ENCODE results near the gene KLHDC9. TPM values are rescaled to one million over a fixed set of nuclear protein-coding genes. Genes with fewer than 3 reads are reported as not detected.

Gene KLHDC9
- total and polyA plus RNA-seq, 2 of the 13 experiments (the other 11 are each of a cell fraction or from before 2014, with no cell fraction given): 2.9 TPM

- ChIA-PET CTCF (ENCODE audit: low intra/inter-chr PET ratio, low total read pairs) (no interaction called here), POLR2A (interaction anchor here (1.9 kb wide), 1 partner anchor 15 kb away, joined by 4 read pairs; no protein-coding TSS in a partner anchor)
- no TSS peak for BruUV-seq (replicated peaks)
- Histone ChIP-seq H3K36me3 (replicated peaks in 1 of 2; ENCODE audit: control insufficient read depth in 1 of 2, insufficient read depth in 2 of 2, low read length in 2 of 2) (no peaks in the 10 kb centered on the region), H3K4me3 (replicated peaks in 1 of 3; ENCODE audit: insufficient read depth in 1 of 3, low read depth in 2 of 3, low read length in 3 of 3) (peak overlapping the region in 1 of 3 experiments; percentile 35; a peak in 1 of 6 replicates), H2AFZ (ENCODE audit: low read length) (no peak overlapping the region), H3K4me1 (ENCODE audit: insufficient read depth, low read length) (peaks cover 38% of the 10 kb centered on the region), H3K9ac (ENCODE audit: insufficient read depth, low read depth, low read length) (no peak overlapping the region), H3K4me2 (ENCODE audit: low read depth, low read length) (peak overlapping the region; percentile 49), H3K79me2 (ENCODE audit: insufficient read depth, low read length) (no peaks in the 10 kb centered on the region), H4K20me1 (ENCODE audit: insufficient read depth, low read length) (no peaks in the 10 kb centered on the region), H3K27me3 (ENCODE audit: control insufficient read depth in 1 of 2, insufficient read depth in 2 of 2, low read length in 2 of 2) (peaks cover 0 to 18% of the 10 kb centered on the region in 2 experiments; a peak in 1 of 5 replicates), H3K9me3 (ENCODE audit: low read length) (no peaks in the 10 kb centered on the region), H3K27ac (ENCODE audit: extremely low read length, insufficient read depth, low read length) (no peak overlapping the region)
- FAIRE-seq (peak; percentile 65), ATAC-seq (peak; percentile 86), DNase-seq (ENCODE audit: low spot score) (peak; percentile 76)
- in situ Hi-C loops (cut with HindIII; ENCODE audit: extremely low pct_ligation_motif_present, low pct_unique_long_range_greater_than_20kb) (no loop called here), intact Hi-C loops (cut with micrococcal nuclease; ENCODE audit: unreplicated experiment) (no loop called here)
- WGBS (ENCODE audit: low lambda C conversion rate): 27% methylated on average over 4 of the region's 8 CpGs
- TF ChIP-seq MED8 (CRISPR knock-in tag; IDR thresholded peaks at IDR 0.05; ENCODE audit: insufficient replicate concordance) (no peak), FOSL2 (CRISPR knock-in tag; IDR thresholded peaks at IDR 0.05) (peak; percentile 89), JUN (CRISPR knock-in tag; IDR thresholded peaks at IDR 0.05) (0 out of 2 replicates have a peak, but pooled peaks have one; percentile 38), CEBPG (CRISPR knock-in tag; IDR thresholded peaks at IDR 0.05) (peak; percentile 69), EHMT2 (IDR thresholded peaks at IDR 0.05; ENCODE audit: borderline replicate concordance, low read depth, low read length) (no peak), CEBPB (IDR thresholded peaks at IDR 0.05; ENCODE audit: borderline replicate concordance, low read depth, low read length) (peak; percentile 88), ZNF121 (CRISPR knock-in tag; IDR thresholded peaks at IDR 0.05) (peak; percentile 92), JUND (CRISPR knock-in tag; IDR thresholded peaks at IDR 0.05) (0 out of 2 replicates have a peak, but pooled peaks have one; percentile 16), ATF3 (CRISPR knock-in tag; IDR thresholded peaks at IDR 0.05) (peak; percentile 62; the same call in 1 of the 2 replicates), CREB1 (IDR thresholded peaks at IDR 0.05) (peak; percentile 90), CREB1 (CRISPR knock-in tag; IDR thresholded peaks at IDR 0.05) (peak; percentile 88), ZSCAN22 (CRISPR knock-in tag; IDR thresholded peaks at IDR 0.05) (peak; percentile 79), HDAC1 (CRISPR knock-in tag; IDR thresholded peaks at IDR 0.05) (peak; percentile 32), NR2F1 (CRISPR knock-in tag; IDR thresholded peaks at IDR 0.05) (0 out of 4 replicates have a peak, but pooled peaks of 1 of the 2 experiments have one; percentile 31), LCORL (IDR thresholded peaks at IDR 0.05) (no peak), LCORL (CRISPR knock-in tag; IDR thresholded peaks at IDR 0.05) (peak; percentile 34; the same call in 1 of the 2 replicates), ZNF556 (CRISPR knock-in tag; IDR thresholded peaks at IDR 0.05; ENCODE audit: borderline replicate concordance) (0 out of 2 replicates have a peak, but pooled peaks have one; percentile 31)
- TF ChIP-seq, protein P1, sequence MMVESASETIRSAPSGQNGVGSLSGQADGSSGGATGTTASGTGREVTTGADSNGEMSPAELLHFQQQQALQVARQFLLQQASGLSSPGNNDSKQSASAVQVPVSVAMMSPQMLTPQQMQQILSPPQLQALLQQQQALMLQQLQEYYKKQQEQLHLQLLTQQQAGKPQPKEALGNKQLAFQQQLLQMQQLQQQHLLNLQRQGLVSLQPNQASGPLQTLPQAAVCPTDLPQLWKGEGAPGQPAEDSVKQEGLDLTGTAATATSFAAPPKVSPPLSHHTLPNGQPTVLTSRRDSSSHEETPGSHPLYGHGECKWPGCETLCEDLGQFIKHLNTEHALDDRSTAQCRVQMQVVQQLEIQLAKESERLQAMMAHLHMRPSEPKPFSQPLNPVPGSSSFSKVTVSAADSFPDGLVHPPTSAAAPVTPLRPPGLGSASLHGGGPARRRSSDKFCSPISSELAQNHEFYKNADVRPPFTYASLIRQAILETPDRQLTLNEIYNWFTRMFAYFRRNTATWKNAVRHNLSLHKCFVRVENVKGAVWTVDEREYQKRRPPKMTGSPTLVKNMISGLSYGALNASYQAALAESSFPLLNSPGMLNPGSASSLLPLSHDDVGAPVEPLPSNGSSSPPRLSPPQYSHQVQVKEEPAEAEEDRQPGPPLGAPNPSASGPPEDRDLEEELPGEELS (CRISPR knock-in tag; IDR thresholded peaks at IDR 0.05): 0 out of 2 replicates have a peak, but pooled peaks have one; percentile 38
- TF ChIP-seq, protein P2, sequence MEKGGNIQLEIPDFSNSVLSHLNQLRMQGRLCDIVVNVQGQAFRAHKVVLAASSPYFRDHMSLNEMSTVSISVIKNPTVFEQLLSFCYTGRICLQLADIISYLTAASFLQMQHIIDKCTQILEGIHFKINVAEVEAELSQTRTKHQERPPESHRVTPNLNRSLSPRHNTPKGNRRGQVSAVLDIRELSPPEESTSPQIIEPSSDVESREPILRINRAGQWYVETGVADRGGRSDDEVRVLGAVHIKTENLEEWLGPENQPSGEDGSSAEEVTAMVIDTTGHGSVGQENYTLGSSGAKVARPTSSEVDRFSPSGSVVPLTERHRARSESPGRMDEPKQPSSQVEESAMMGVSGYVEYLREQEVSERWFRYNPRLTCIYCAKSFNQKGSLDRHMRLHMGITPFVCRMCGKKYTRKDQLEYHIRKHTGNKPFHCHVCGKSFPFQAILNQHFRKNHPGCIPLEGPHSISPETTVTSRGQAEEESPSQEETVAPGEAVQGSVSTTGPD (CRISPR knock-in tag; IDR thresholded peaks at IDR 0.05): peak; percentile 54; the same call in 1 of the 2 replicates
- TF ChIP-seq, protein P3, sequence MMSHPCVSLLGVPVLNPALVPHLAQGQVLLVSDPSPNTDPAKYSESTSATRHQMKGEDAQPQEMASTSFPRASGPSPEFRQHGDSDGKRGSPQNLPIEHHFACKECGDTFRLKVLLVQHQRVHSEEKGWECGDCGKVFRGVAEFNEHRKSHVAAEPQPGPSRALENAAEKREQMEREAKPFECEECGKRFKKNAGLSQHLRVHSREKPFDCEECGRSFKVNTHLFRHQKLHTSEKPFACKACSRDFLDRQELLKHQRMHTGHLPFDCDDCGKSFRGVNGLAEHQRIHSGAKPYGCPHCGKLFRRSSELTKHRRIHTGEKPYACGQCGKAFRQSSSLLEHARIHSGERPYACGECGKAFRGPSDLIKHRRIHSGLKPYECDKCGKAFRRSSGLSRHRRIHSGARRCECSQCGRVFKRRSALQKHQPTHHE (CRISPR knock-in tag; IDR thresholded peaks at IDR 0.05; ENCODE audit: borderline replicate concordance): no peak
Observed at GRCh38 chr1:161082996-161083747, 15.0 kb upstream of the KLHDC9 start.

All from HepG2 (cell line).